ENCODE data around the gene CASZ1. TPM values are rescaled to one million over a fixed set of nuclear protein-coding genes. Genes with fewer than 3 reads are reported as not detected.

Gene CASZ1
- total and polyA plus RNA-seq, 9 of the 15 experiments (the other 6 are each of a cell fraction or from before 2014, with no cell fraction given) = 0.01 to 4.0 (median 0.76) TPM; not detected in 1

- Histone ChIP-seq H3K9me1 (ENCODE audit: control insufficient read depth, insufficient read depth, low read length) (no peaks in the 10 kb centered on the region), H3K27ac (ENCODE audit: extremely low read depth, low read depth, low read length) (no peak overlapping the region), H3K4me2 (ENCODE audit: insufficient read depth, low read length) (no peak overlapping the region), H3K4me1 (replicated peaks in 1 of 2; ENCODE audit: control insufficient read depth in 2 of 2, insufficient read depth in 2 of 2, low read length in 2 of 2) (no peaks in the 10 kb centered on the region), H4K20me1 (replicated peaks; ENCODE audit: control insufficient read depth, insufficient read depth, low read length) (no peaks in the 10 kb centered on the region), H2AFZ (ENCODE audit: low read depth, low read length) (no peak overlapping the region), H3K27me3 (ENCODE audit: control insufficient read depth in 2 of 2, insufficient read depth in 2 of 2, low read length in 2 of 2) (no peaks in the 10 kb centered on the region), H3K9me3 (replicated peaks; ENCODE audit: control insufficient read depth, insufficient read depth, low read depth, low read length) (no peaks in the 10 kb centered on the region), H3K9ac (ENCODE audit: insufficient read depth in 1 of 2, low read depth in 2 of 2, low read length in 2 of 2) (0 out of 4 replicates have a peak overlapping the region, but pooled peaks of 1 of the 2 experiments have one; percentile 2), H3K36me3 (ENCODE audit: control insufficient read depth, insufficient read depth, low read length) (peaks cover 21% of the 10 kb centered on the region; the same call in 1 of the 3 replicates), H3K79me2 (ENCODE audit: control insufficient read depth, insufficient read depth, low read length) (no peaks in the 10 kb centered on the region), H3K4me3 (no peak overlapping the region)
- CTCF ChIA-PET (ENCODE audit: low intra/inter-chr PET ratio) = no interaction called here
- ATAC-seq (no peak), DNase-seq (ENCODE audit: extremely low read depth in 1 of 4, low spot score in 3 of 4) (no peak), FAIRE-seq (no peak)
- no peak for TF ChIP-seq CUX1 (CRISPR knock-in tag; IDR thresholded peaks at IDR 0.05)
- no peak for TF ChIP-seq GTF2F1 (IDR thresholded peaks at IDR 0.05; ENCODE audit: low read depth, low read length)
- TF ChIP-seq ZNF23 (CRISPR knock-in tag; IDR thresholded peaks at IDR 0.05) = no peak
- no peak for TF ChIP-seq PRDM10 (IDR thresholded peaks at IDR 0.05; ENCODE audit: partially characterized antibody)
- no peak for TF ChIP-seq ZNF668 (CRISPR knock-in tag; IDR thresholded peaks at IDR 0.05)
- TF ChIP-seq BRD9 (IDR thresholded peaks at IDR 0.05; ENCODE audit: low read depth, partially characterized antibody) = no peak
- in situ Hi-C loops (cut with MboI) (loop anchor here (10.0 kb wide), 1 partner anchor 267 kb away; no protein-coding TSS in a partner anchor), intact Hi-C loops (cut with micrococcal nuclease) (no loop called here)
- POLR2A ChIA-PET = interaction anchor here (0.5 to 1.0 kb wide), 4 partner anchors 9 to 235 kb away, joined by 3 to 6 read pairs (median 4); no protein-coding TSS in a partner anchor
- BruUV-seq (replicated peaks) = no TSS peak
- WGBS (ENCODE audit: insufficient coverage, low coverage, missing lambda C conversion rate) = 83% methylated on average over 13 of the region's 13 CpGs
Measured at GRCh38 chr1:10597492-10598388, 198.7 kb downstream of the CASZ1 start.
